OCI-LY3 (cell line): Measurements from ENCODE around the gene CRTC3.

ENCODE experiments used
- H2AFZ ChIP-seq: fragments of 200-600, 300-600 bp; shearing (Covaris generic); 2 replicates; pipeline ENCODE4 v1.6.0; 2014; ENCODE audit warnings: antibody characterized with exemption, low read depth, low read length
- H3K27ac ChIP-seq: fragments of 200-600, 300-600 bp; sonication (generic); 2 replicates; pipeline ENCODE4 v1.5.1; 2014; ENCODE audit warnings: mild to moderate bottlenecking, low read length, moderate library complexity, mixed read lengths
- H3K27me3 ChIP-seq: fragments of 200-600, 300-600 bp; sonication (generic); 2 replicates; pipeline ENCODE4 v1.6.1; 2014; ENCODE audit warnings: low read depth, low read length, mixed read lengths
- H3K36me3 ChIP-seq: fragments of 200-600, 300-600 bp; sonication (generic); replicated peaks from 2 replicates; pipeline ENCODE3; 2014; ENCODE audit warnings: low read depth, low read length, mixed read lengths
- H3K4me1 ChIP-seq: fragments of 300-600, 200-600 bp; sonication (generic); 2 replicates; pipeline ENCODE4 v1.6.1; 2014; ENCODE audit warnings: low read length, mixed read lengths
- H3K4me2 ChIP-seq: fragments of 200-600, 300-600 bp; sonication (generic); 2 replicates; pipeline ENCODE4 v1.6.1; 2014; ENCODE audit warnings: low read length, mixed read lengths
- H3K4me3 ChIP-seq: fragments of 300-600, 200-600 bp; sonication (generic); 2 replicates; pipeline ENCODE4 v1.5.1; 2014; ENCODE audit warnings: antibody characterized with exemption, mild to moderate bottlenecking, low read length, moderate library complexity
- H3K79me2 ChIP-seq: fragments of 300-600, 200-600 bp; shearing (Covaris generic); 2 replicates; pipeline ENCODE4 v1.6.1; 2014; ENCODE audit warnings: mild to moderate bottlenecking, low read length, mixed read lengths
- H3K9ac ChIP-seq: fragments of 300-600, 200-600 bp; shearing (Covaris generic); 2 replicates; pipeline ENCODE4 v1.6.0; 2014; ENCODE audit warnings: mild to moderate bottlenecking, low read length, moderate library complexity
- H3K9me3 ChIP-seq: fragments of 200-600, 300-600 bp; shearing (Covaris generic); 2 replicates; pipeline ENCODE4 v1.6.1; 2014; ENCODE audit warnings: low read length, mixed read lengths; ENCODE audit not compliant: insufficient read depth
- H4K20me1 ChIP-seq: fragments of 200-600, 300-600 bp; sonication (generic); 2 replicates; pipeline ENCODE4 v1.6.1; 2016; ENCODE audit warnings: low read length, mixed read lengths; ENCODE audit not compliant: insufficient read depth
- CTCF ChIP-seq: fragments of 200-600, 300-600 bp; sonication (generic); IDR thresholded peaks from 2 replicates; pipeline ENCODE4 v1.5.1; 2014; ENCODE audit warnings: antibody characterized with exemption, low read length, low read depth
- EZH2phosphoT487 ChIP-seq: fragments of 200-600 bp; shearing (Covaris generic); IDR thresholded peaks from 2 replicates; pipeline ENCODE4 v1.6.1; 2018; ENCODE audit warnings: antibody characterized with exemption, mixed run types, low read depth

CRTC3 gene

GRCh38 chr15:90680371-90680935 lies 150.7 kb downstream of the CRTC3 start:
- no peaks in the 10 kb centered on the region for H3K79me2 ChIP-seq
- H4K20me1 ChIP-seq = no peaks in the 10 kb centered on the region
- no peaks in the 10 kb centered on the region for H3K9me3 ChIP-seq
- no peak overlapping the region for H2AFZ ChIP-seq
- TF ChIP-seq EZH2phosphoT487 = no peak
- TF ChIP-seq CTCF = no peak
- no peak overlapping the region for H3K9ac ChIP-seq
- no peak overlapping the region for H3K4me2 ChIP-seq
- H3K27me3 ChIP-seq = no peaks in the 10 kb centered on the region
- no peak overlapping the region for H3K27ac ChIP-seq
- peaks cover 2% of the 10 kb centered on the region for H3K4me1 ChIP-seq
- H3K4me3 ChIP-seq = no peak overlapping the region
- no peaks in the 10 kb centered on the region for H3K36me3 ChIP-seq

- Histone ChIP-seq H4K20me1 (no peaks in the 10 kb centered on the region), H2AFZ (no peak overlapping the region)
These were observed 151.3 kb downstream of the CRTC3 start for GRCh38 chr15:90681056-90681455.

GRCh38 chr15:90681480-90681879 lies 151.8 kb downstream of the CRTC3 start:
- Histone ChIP-seq H3K27ac (no peak overlapping the region), H3K4me1 (peaks cover 12% of the 10 kb centered on the region), H3K27me3 (no peaks in the 10 kb centered on the region), H3K4me3 (no peak overlapping the region), H4K20me1 (no peaks in the 10 kb centered on the region), H3K79me2 (no peaks in the 10 kb centered on the region), H3K9ac (no peak overlapping the region), H3K36me3 (no peaks in the 10 kb centered on the region), H2AFZ (no peak overlapping the region), H3K4me2 (no peak overlapping the region), H3K9me3 (no peaks in the 10 kb centered on the region)
- TF ChIP-seq EZH2phosphoT487 = no peak
- no peak for TF ChIP-seq CTCF

More at GRCh38 chr15:90681056-90681455, 151.3 kb downstream of the CRTC3 start:
- TF ChIP-seq CTCF = no peak
- no peak for TF ChIP-seq EZH2phosphoT487
- H3K4me3 ChIP-seq = no peak overlapping the region
- H3K4me1 ChIP-seq = peaks cover 8% of the 10 kb centered on the region
- H3K27me3 ChIP-seq = no peaks in the 10 kb centered on the region
- no peak overlapping the region for H3K9ac ChIP-seq
- no peak overlapping the region for H3K27ac ChIP-seq
- no peaks in the 10 kb centered on the region for H3K9me3 ChIP-seq
- H3K36me3 ChIP-seq = no peaks in the 10 kb centered on the region
- no peaks in the 10 kb centered on the region for H3K79me2 ChIP-seq
- H3K4me2 ChIP-seq = no peak overlapping the region

GRCh38 chr15:90683371-90683770 lies 153.6 kb downstream of the CRTC3 start:
- H3K4me3 ChIP-seq = no peak overlapping the region
- peaks cover 18% of the 10 kb centered on the region for H3K4me1 ChIP-seq
- no peaks in the 10 kb centered on the region for H4K20me1 ChIP-seq
- H3K27me3 ChIP-seq = no peaks in the 10 kb centered on the region
- H3K9ac ChIP-seq = no peak overlapping the region
- H3K79me2 ChIP-seq = no peaks in the 10 kb centered on the region
- H3K9me3 ChIP-seq = no peaks in the 10 kb centered on the region
- H3K36me3 ChIP-seq = no peaks in the 10 kb centered on the region
- no peak for TF ChIP-seq CTCF
- TF ChIP-seq EZH2phosphoT487 = no peak
- no peak overlapping the region for H3K4me2 ChIP-seq
- H3K27ac ChIP-seq = no peak overlapping the region
- no peak overlapping the region for H2AFZ ChIP-seq
